ENCODE results near the gene PXDN.
"Not testable (repeated sequence)": the region's sequence is repeated elsewhere in the genome, so short reads cannot be mapped to it uniquely, and the experiment has no call there.

PXDN gene

GRCh38 chr2:1784087-1784486 is 39.8 kb upstream of the PXDN start:
- Histone ChIP-seq H3K4me1 (ENCODE audit: control insufficient read depth in 1 of 2, insufficient read depth in 1 of 2, low read depth in 1 of 2, low read length in 1 of 2) (no peaks in the 10 kb centered on the region), H3K4me3 (ENCODE audit: low read depth in 1 of 2, low read length in 1 of 2) (no peak overlapping the region), H3K27ac (no peak overlapping the region), H3K27me3 (no peaks in the 10 kb centered on the region), H3K9me3 (no peaks in the 10 kb centered on the region), H3K36me3 (no peaks in the 10 kb centered on the region)
- TF ChIP-seq CTCF (IDR thresholded peaks at IDR 0.05) = no peak

GRCh38 chr2:1782514-1782913 is 38.2 kb upstream of the PXDN start:
- no peaks in the 10 kb centered on the region for H3K4me1 ChIP-seq (ENCODE audit: control insufficient read depth in 1 of 2, insufficient read depth in 1 of 2, low read depth in 1 of 2, low read length in 1 of 2)
- H3K36me3 ChIP-seq = no peaks in the 10 kb centered on the region
- no peak overlapping the region for H3K4me3 ChIP-seq (ENCODE audit: low read depth in 1 of 2, low read length in 1 of 2)
- no peaks in the 10 kb centered on the region for H3K9me3 ChIP-seq
- no peaks in the 10 kb centered on the region for H3K27me3 ChIP-seq
- no peak for TF ChIP-seq CTCF (IDR thresholded peaks at IDR 0.05)
- H3K27ac ChIP-seq = no peak overlapping the region

- no peaks in the 10 kb centered on the region for H3K4me1 ChIP-seq (ENCODE audit: control insufficient read depth in 1 of 2, insufficient read depth in 1 of 2, low read depth in 1 of 2, low read length in 1 of 2)
- TF ChIP-seq CTCF (IDR thresholded peaks at IDR 0.05) = no peak
These were observed 37.2 kb upstream of the PXDN start for GRCh38 chr2:1781291-1782080.

GRCh38 chr2:1780693-1781092 is 36.4 kb upstream of the PXDN start:
- Histone ChIP-seq H3K4me3 (ENCODE audit: low read depth in 1 of 2, low read length in 1 of 2) (no peak overlapping the region), H3K27me3 (no peaks in the 10 kb centered on the region)
- no peak for TF ChIP-seq CTCF (IDR thresholded peaks at IDR 0.05)

More at GRCh38 chr2:1781291-1782080, 37.2 kb upstream of the PXDN start:
- no peaks in the 10 kb centered on the region for H3K9me3 ChIP-seq
- H3K27me3 ChIP-seq = no peaks in the 10 kb centered on the region
- H3K4me3 ChIP-seq (ENCODE audit: low read depth in 1 of 2, low read length in 1 of 2) = no peak overlapping the region
- no peak overlapping the region for H3K27ac ChIP-seq
- no peaks in the 10 kb centered on the region for H3K36me3 ChIP-seq

GRCh38 chr2:1780054-1780453 is 35.7 kb upstream of the PXDN start:
- not testable (repeated sequence) for H3K27me3 ChIP-seq

More at GRCh38 chr2:1780693-1781092, 36.4 kb upstream of the PXDN start:
- Histone ChIP-seq H3K4me1 (ENCODE audit: control insufficient read depth in 1 of 2, insufficient read depth in 1 of 2, low read depth in 1 of 2, low read length in 1 of 2) (no peaks in the 10 kb centered on the region), H3K27ac (no peak overlapping the region), H3K9me3 (no peaks in the 10 kb centered on the region), H3K36me3 (no peaks in the 10 kb centered on the region)

GRCh38 chr2:1778566-1778965 is 34.3 kb upstream of the PXDN start:
- TF ChIP-seq CTCF (IDR thresholded peaks at IDR 0.05) = no peak

More at GRCh38 chr2:1780054-1780453, 35.7 kb upstream of the PXDN start:
- H3K4me3 ChIP-seq (ENCODE audit: low read depth in 1 of 2, low read length in 1 of 2); H3K27ac ChIP-seq; H3K36me3 ChIP-seq; H3K9me3 ChIP-seq; H3K4me1 ChIP-seq (ENCODE audit: control insufficient read depth in 1 of 2, insufficient read depth in 1 of 2, low read depth in 1 of 2, low read length in 1 of 2): not testable (repeated sequence)

More at GRCh38 chr2:1778566-1778965, 34.3 kb upstream of the PXDN start:
- Histone ChIP-seq H3K9me3 (no peaks in the 10 kb centered on the region), H3K27me3 (no peaks in the 10 kb centered on the region), H3K4me3 (ENCODE audit: low read depth in 1 of 2, low read length in 1 of 2) (no peak overlapping the region), H3K27ac (no peak overlapping the region), H3K4me1 (ENCODE audit: control insufficient read depth in 1 of 2, insufficient read depth in 1 of 2, low read depth in 1 of 2, low read length in 1 of 2) (no peaks in the 10 kb centered on the region), H3K36me3 (no peaks in the 10 kb centered on the region)

All from neutrophil (primary cell).